D341Med (cell line): ENCODE data around the gene KAT2B.

ENCODE experiments used
- DNase-seq: peaks from one replicate; pipeline ENCODE4 v3.0.0; 2012; ENCODE audit warnings: low spot score

KAT2B gene

DNA sequence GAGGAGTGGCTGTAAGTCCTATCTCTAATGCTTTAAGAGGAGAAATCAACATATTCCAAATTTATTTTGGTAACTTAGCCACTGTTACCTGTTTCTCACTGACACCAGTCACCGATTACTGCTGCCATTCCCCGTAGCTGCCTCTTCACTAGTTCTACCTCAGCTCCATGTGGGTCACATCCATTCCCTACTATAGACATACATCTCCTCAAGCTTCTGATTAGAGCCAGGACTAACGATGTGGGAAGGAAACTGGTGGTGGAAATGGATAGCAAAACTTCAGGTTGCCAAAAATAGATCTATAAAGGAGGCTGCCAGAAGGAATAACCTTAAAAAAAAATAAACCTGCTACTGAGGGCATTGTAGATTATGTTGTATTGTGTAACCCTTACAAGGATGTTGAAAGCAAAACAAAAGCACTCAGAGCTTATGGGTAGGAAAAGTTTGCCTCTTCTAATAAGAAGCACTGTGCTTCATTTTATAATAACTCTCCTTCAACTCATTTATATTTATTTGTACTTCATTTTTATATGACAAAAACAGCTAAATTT, 56.0 kb downstream of the KAT2B start:
- DNase-seq, result no peak

- no peak for DNase-seq
These were observed 56.8 kb downstream of the KAT2B start for GRCh38 chr3:20097015-20097414.

DNA sequence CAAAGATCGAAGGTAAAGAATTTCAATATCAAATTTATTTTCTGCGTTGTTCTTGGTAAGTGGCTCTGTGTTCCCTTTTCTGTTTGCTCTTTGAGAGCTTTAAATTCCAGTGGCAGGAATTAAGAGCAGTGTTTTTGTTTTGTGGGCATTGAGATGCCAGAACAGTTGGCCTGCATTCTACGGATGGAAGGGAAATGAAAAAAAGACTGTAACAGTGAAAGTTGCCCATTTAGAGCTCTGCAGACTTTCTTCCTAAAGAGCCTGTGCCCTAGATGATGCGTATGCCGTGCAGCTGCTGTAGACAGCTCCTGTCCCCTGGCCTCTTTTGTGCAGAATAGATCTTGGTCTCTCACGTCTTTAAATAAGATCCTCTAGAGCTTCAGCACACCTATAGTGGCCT, 58.8 kb downstream of the KAT2B start:
- DNase-seq, result no peak

DNA sequence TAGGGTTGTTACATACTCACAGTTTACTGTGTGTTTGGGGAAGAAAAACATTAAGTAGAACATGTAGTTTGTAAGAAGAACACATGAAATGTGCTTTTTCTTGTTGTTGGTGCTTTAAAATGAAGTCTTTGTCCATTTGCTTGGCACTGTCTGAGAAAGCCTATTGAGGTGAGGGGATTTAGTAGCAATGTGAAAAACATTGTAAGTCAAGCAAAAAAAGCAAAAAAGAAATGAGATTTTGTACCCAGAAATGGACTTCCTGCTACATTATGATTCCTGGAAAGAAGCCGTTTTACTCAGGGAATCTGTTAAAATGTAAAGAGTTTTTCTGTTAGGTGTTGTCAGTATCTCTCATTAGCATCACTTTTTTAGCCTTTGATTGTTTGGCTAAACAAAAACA, 59.9 kb downstream of the KAT2B start:
- DNase-seq, result no peak

GRCh38 chr3:20101041-20101440, 60.8 kb downstream of the KAT2B start:
- DNase-seq, result no peak

DNA sequence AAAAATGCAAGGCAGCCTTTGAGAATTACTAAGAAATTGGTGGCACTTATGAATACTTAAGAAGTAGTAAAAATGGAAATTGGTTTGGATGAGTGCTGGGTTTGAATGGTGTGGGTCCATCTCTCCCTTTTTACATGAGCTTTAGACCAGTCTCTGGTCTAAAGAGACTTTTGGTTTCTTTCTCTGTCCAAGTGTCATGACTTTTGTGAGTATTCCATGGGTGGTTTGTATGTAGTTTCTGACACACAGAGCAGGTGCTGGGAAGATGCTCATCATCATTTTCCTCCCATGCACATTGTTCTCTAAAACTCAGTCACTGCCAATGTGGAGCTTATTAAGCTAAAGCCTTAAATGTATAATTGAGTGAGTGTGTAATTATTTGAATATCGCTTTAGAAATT, 63.5 kb downstream of the KAT2B start:
- no peak for DNase-seq

- DNase-seq, result no peak
These were observed 64.0 kb downstream of the KAT2B start for GRCh38 chr3:20104167-20104661.

DNA sequence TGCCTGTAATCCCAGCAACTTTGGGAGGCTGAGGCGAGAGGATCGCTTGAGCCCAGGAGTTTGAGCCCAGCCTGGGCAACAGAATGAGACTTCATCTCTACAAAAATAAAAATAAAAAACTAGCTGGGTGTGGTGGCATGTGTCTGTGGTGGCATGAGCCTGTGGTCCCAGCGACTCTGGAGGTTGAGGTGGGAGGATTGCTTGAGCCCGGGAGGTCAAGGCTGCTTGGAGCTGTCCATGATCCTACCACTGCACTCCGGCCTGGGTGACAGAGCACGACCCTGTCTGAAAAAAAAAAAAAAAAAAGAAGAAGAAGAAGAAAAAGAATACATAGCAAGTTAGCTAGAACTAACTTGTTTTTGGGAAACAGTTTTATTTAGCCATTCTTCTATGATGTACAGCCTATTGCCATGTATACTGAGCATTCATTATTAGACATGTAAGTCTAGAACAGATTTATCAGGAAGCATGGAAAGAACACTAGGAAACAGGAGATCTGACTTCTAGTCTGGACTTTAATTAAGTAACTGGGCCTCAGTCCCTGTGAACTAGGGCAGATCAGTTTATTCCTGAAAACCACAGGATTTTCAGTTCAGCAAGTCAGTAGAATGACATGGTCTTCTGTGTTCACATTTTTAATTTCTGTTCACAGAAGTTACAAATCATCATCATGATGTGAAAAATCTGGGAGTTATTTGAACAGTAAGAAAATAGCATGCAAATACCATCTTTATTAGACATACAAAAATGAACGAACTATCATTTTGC, 65.5 kb downstream of the KAT2B start:
- DNase-seq, result no peak

DNA sequence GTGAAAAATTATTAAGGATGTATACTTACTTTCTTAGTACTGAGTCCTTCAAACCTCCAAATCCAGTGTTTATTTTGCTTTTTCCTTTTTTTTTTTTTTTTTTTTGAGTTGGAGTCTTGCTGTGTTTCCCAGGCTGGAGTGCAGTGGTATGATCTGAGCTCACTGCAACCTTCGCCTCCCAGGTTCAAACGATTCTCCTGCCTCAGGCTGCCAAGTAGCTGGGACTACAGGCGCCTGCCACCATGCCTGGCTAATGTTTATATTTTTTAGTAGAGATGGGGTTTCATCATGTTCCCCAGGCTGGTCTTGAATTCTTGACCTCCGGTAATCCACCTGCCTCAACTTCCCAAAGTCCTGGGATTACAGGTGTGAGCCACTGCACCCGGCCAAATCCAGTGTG, 67.5 kb downstream of the KAT2B start:
- no peak for DNase-seq

DNA sequence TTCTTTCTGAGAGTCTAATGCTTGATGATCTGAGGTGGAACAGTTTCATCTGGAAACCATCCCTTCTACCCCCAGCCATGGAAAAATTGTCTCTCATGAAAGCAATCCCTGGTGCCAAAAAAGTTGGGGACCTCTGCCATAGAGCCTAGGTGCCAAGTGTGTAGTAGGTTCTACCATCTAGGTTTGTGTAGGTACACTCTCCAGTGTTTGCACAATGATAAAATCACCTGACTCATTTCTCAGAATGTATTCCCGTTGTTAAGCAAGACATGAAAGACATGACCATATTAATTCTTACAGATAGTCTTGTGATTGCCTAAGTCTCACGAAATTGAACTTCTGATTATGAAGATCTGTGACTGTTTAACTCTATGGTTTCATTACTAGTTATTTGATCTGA, 68.6 kb downstream of the KAT2B start:
- DNase-seq, result no peak

- DNase-seq, result no peak
These were observed 70.6 kb downstream of the KAT2B start for GRCh38 chr3:20110826-20111225.

GRCh38 chr3:20111836-20112235, 71.6 kb downstream of the KAT2B start:
- DNase-seq, result no peak

DNA sequence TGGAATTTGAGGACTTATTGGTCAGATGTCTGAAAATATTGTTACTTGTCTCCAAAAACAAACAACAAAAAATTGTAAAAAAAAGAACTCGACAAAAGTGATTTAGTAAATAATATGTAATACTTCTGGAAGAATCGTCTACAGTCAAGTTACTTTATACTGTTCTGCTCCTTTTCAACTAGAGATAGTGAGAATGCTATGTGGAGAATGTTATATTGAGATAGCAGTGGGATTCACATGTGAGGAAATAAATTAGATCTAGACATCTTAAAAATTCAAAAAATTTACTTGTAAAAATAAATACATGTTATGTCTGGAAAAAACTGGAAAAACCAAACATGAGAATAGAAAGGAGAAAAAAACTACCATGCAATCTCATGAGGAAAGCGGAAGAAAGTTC, 80.8 kb downstream of the KAT2B start:
- no peak for DNase-seq

DNA sequence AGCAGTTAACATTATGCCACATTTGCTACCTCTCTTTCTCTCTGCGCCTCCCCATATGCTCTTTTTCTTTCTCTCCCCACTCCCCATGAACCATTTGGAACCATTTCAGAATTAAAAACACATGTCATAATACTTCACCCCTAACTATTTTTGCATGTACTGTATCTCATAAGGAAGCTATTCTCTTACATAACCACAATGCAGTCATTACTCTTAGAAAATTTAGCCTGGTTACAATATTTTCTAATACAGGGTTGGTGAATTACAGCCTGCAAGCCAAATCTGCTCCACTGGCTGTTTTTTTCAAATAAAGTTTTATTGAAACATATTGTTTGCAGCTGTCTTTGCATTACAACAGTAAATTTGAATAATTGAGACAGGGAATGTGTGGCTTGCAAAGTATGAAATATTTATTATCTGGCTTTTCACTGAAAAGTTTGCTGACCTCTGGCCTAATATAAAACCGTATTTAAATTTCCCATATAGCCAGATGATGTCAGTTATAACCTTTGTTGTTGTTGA, 82.9 kb downstream of the KAT2B start:
- no peak for DNase-seq

- DNase-seq, result no peak
These were observed 85.0 kb downstream of the KAT2B start for GRCh38 chr3:20125289-20125688.

DNA sequence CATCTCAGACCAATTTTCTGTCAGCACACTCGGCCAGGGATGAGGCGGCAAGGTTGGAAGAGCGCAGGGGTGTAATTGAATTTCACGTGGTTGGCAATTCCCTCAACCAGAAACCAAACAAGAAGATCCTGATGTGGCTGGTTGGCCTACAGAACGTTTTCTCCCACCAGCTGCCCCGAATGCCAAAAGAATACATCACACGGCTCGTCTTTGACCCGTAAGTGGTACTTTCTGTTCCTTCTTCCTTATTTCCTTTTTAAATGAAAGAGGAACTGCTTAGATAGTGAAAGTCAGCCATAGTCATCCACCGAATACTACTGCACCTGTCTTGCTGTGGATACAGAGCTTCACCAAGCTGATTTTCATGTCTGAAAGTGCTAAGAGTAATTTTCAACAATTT, 85.7 kb downstream of the KAT2B start:
- no peak for DNase-seq

- no peak for DNase-seq
These were observed 88.1 kb downstream of the KAT2B start for GRCh38 chr3:20128358-20128757.

GRCh38 chr3:20130106-20130505, 89.9 kb downstream of the KAT2B start:
- peak; percentile 33 for DNase-seq

DNA sequence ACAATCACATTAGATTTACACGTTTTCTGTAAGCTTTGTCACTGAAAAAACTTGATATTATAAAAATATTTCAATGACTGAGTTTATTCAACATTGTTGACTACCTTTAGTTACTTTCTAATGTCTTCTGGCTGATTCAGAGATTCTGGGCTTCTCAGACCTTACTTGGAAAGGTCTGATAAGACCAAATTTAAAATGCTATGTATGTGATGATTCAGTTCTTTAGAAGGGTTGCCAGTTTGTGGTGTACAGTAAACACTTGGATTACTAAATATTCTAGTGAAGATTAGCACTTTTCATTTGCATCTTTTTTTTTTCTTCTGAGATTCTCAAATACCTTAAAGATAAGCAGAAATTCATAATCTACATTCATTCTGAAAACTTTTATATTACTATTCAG, 96.0 kb downstream of the KAT2B start:
- DNase-seq, result no peak

DNA sequence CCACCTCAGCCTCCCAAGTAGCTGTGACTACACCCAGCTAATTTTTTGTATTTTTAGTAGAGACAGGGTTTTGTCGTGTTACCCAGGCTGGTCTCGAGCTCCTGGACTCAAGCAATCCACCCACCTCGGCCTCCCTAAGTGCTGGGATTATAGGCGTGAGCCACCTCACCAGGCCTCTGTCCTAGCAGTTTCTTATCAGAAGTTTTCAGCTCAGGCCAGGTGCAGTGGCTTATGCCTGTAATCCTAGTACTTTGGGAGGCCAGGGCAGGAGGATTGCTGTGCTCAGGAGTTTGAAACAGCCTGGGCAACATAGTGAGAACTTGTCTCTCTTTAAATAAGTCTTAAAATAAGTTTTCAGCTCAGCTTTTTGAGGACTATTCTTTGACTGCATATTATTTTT, 97.4 kb downstream of the KAT2B start:
- no peak for DNase-seq

- no peak for DNase-seq
These were observed 100.6 kb downstream of the KAT2B start for GRCh38 chr3:20140881-20141280.

- no peak for DNase-seq
These were observed 101.1 kb downstream of the KAT2B start for GRCh38 chr3:20141316-20141715.

DNA sequence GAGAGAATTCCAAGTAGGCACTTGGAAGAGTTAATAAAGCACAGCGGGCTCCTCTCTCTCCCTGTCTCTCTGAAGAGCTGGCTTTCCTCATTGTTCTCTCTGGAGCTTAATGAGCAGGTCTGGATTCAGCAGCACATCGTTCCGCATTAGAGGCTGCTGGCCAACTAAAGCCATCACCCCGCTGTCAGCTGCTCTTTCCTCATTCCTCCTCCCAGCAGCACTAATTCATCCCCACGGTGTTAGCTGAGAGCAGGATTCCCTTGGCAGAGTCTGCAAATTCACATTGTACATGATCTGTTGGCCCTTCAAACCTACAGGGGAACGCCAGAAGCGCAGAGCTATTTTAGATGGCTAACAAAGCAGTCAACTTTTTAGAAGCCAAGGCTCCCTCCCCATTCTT, 101.6 kb downstream of the KAT2B start:
- peak; percentile 60 for DNase-seq

- DNase-seq, result no peak
These were observed 102.3 kb downstream of the KAT2B start for GRCh38 chr3:20142517-20142916.
